ENCODE measurements around the gene RAPGEF1. TPM values are rescaled to one million over a fixed set of nuclear protein-coding genes. Genes with fewer than 3 reads are reported as not detected.

RAPGEF1 gene
- total and polyA plus RNA-seq, 2 of the 13 experiments (the other 11 are each of a cell fraction or from before 2014, with no cell fraction given), result 21.2 to 38.9 TPM

DNA sequence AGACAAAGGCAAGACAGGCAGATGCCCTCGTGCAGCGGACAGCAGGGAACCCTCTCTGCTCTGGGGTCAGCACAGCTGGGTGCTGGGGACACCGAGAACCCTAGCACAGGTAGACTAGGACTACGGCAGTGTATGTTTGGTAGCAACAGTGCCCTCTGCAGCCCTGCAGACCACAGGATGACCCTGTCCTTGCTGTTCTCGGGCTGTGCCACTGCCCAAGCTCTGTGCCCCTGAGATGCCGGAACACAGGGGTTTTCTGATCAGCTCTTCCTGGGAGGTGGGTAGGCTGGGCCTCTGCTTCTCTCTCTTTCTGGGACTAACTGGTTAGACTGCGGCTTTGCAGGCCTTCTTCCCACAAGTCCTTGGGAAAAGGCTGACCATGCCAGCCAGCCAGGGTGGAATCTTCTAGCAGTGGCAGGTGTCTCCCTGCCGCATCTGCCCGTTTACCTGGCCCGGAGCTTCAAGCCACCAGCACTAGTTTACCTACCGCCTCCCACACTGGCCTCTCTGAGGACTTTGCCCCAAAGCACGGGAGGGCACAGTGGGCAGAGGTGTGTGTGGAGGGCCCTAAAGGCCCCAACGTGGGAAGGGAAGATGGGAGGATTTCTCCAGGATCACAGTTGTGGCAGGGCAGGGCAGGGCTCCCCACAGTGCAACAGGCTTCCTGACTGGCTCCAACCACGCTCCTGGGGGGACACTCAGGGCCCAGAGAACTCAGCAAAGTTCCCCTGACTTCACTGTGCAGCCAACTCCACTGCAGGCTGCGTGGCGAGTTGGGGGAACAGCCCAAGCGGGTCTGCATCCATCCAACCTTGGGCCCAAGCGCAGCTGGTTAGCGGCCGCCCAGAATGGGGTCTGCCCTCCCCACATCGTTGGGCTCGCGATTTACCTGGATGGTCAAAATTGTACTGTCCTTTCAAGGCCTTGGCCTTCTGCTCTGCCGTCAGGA, 210.0 kb downstream of the RAPGEF1 start (continued):
- TF ChIP-seq, protein P1, sequence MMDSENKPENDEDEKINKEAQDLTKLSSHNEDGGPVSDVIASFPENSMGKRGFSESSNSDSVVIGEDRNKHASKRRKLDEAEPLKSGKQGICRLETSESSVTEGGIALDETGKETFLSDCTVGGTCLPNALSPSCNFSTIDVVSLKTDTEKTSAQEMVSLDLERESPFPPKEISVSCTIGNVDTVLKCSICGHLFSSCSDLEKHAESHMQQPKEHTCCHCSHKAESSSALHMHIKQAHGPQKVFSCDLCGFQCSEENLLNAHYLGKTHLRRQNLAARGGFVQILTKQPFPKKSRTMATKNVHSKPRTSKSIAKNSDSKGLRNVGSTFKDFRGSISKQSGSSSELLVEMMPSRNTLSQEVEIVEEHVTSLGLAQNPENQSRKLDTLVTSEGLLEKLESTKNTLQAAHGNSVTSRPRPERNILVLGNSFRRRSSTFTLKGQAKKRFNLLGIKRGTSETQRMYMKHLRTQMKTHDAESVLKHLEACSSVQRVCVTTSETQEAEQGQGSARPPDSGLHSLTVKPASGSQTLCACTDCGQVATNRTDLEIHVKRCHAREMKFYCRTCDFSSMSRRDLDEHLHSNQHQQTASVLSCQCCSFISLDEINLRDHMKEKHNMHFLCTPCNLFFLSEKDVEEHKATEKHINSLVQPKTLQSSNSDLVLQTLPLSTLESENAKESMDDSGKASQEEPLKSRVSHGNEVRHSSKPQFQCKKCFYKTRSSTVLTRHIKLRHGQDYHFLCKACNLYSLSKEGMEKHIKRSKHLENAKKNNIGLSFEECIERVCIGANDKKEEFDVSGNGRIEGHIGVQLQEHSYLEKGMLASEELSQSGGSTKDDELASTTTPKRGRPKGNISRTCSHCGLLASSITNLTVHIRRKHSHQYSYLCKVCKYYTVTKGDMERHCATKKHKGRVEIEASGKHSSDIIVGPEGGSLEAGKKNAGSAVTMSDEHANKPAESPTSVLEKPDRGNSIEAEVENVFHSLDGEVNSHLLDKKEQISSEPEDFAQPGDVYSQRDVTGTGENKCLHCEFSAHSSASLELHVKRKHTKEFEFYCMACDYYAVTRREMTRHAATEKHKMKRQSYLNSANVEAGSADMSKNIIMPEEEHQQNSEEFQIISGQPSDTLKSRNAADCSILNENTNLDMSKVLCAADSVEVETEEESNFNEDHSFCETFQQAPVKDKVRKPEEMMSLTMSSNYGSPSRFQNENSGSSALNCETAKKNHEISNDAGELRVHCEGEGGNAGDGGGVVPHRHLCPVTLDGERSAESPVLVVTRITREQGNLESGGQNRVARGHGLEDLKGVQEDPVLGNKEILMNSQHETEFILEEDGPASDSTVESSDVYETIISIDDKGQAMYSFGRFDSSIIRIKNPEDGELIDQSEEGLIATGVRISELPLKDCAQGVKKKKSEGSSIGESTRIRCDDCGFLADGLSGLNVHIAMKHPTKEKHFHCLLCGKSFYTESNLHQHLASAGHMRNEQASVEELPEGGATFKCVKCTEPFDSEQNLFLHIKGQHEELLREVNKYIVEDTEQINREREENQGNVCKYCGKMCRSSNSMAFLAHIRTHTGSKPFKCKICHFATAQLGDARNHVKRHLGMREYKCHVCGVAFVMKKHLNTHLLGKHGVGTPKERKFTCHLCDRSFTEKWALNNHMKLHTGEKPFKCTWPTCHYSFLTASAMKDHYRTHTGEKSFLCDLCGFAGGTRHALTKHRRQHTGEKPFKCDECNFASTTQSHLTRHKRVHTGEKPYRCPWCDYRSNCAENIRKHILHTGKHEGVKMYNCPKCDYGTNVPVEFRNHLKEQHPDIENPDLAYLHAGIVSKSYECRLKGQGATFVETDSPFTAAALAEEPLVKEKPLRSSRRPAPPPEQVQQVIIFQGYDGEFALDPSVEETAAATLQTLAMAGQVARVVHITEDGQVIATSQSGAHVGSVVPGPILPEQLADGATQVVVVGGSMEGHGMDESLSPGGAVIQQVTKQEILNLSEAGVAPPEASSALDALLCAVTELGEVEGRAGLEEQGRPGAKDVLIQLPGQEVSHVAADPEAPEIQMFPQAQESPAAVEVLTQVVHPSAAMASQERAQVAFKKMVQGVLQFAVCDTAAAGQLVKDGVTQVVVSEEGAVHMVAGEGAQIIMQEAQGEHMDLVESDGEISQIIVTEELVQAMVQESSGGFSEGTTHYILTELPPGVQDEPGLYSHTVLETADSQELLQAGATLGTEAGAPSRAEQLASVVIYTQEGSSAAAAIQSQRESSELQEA (CRISPR knock-in tag; IDR thresholded peaks at IDR 0.05; ENCODE audit: not compliant biosample characterization), result no peak
- no peak for TF ChIP-seq ZNF234 (CRISPR knock-in tag; conservative IDR thresholded peaks at IDR 0.05)
- no peak for TF ChIP-seq NFE2L2 (IDR thresholded peaks at IDR 0.05; ENCODE audit: low read length)
- no peak for TF ChIP-seq RFX5 (IDR thresholded peaks at IDR 0.05; ENCODE audit: low read depth, low read length)
- TF ChIP-seq, protein P2, sequence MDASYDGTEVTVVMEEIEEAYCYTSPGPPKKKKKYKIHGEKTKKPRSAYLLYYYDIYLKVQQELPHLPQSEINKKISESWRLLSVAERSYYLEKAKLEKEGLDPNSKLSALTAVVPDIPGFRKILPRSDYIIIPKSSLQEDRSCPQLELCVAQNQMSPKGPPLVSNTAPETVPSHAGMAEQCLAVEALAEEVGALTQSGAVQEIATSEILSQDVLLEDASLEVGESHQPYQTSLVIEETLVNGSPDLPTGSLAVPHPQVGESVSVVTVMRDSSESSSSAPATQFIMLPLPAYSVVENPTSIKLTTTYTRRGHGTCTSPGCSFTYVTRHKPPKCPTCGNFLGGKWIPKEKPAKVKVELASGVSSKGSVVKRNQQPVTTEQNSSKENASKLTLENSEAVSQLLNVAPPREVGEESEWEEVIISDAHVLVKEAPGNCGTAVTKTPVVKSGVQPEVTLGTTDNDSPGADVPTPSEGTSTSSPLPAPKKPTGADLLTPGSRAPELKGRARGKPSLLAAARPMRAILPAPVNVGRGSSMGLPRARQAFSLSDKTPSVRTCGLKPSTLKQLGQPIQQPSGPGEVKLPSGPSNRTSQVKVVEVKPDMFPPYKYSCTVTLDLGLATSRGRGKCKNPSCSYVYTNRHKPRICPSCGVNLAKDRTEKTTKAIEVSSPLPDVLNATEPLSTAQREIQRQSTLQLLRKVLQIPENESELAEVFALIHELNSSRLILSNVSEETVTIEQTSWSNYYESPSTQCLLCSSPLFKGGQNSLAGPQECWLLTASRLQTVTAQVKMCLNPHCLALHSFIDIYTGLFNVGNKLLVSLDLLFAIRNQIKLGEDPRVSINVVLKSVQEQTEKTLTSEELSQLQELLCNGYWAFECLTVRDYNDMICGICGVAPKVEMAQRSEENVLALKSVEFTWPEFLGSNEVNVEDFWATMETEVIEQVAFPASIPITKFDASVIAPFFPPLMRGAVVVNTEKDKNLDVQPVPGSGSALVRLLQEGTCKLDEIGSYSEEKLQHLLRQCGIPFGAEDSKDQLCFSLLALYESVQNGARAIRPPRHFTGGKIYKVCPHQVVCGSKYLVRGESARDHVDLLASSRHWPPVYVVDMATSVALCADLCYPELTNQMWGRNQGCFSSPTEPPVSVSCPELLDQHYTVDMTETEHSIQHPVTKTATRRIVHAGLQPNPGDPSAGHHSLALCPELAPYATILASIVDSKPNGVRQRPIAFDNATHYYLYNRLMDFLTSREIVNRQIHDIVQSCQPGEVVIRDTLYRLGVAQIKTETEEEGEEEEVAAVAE (CRISPR knock-in tag; IDR thresholded peaks at IDR 0.05; ENCODE audit: borderline replicate concordance), result no peak
- TF ChIP-seq ZNF687 (CRISPR knock-in tag; IDR thresholded peaks at IDR 0.05), result peak; percentile 82
- TF ChIP-seq ZNF550 (CRISPR knock-in tag; IDR thresholded peaks at IDR 0.05; ENCODE audit: borderline replicate concordance), result no peak
